A673 (cell line): ENCODE measurements around the gene LRBA. TPM values are rescaled to one million over a fixed set of nuclear protein-coding genes. Genes with fewer than 3 reads are reported as not detected.
"Not testable (repeated sequence)": the region's sequence is repeated elsewhere in the genome, so short reads cannot be mapped to it uniquely, and the experiment has no call there.

Experiments
- BruUV-seq: library from RNA; stranded (reverse); fragments of 400-500 nt; replicated peaks from 2 replicates; lab custom pipeline; 2021; lab: Mats Ljungman, UMichigan
- CTCF ChIA-PET: fragments of 300-600 bp; sonication (Branson Sonifier 250); formaldehyde crosslinking; loops from one replicate; lab custom pipeline; 2022; ENCODE audit warnings: antibody characterized with exemption; lab: Charles Lee
- POLR2A ChIA-PET: fragments of 300-600 bp; sonication (Branson Sonifier 250); formaldehyde crosslinking; loops from one replicate; lab custom pipeline; 2022; ENCODE audit warnings: antibody characterized with exemption; ENCODE audit not compliant: low non-redundant PET; lab: Charles Lee
- DNase-seq: peaks from one replicate; pipeline ENCODE4 v3.0.0-alpha.2; 2015; ENCODE audit warnings: low spot score
- H3K27ac ChIP-seq: fragments of 200-600 bp; sonication (generic); 2 replicates; pipeline ENCODE4 v1.5.1; 2016; ENCODE audit warnings: mixed run types, low read depth, mild to moderate bottlenecking, mixed read lengths, antibody characterized with exemption, low read length; ENCODE audit not compliant: poor library complexity, severe bottlenecking
- H3K27me3 ChIP-seq: fragments of 200-600 bp; sonication (generic); replicated peaks from 2 replicates; pipeline ENCODE4 v1.6.1; 2017; ENCODE audit warnings: mixed run types, low read depth, mild to moderate bottlenecking, mixed read lengths, antibody characterized with exemption, low read length; ENCODE audit not compliant: insufficient read depth, poor library complexity
- H3K36me3 ChIP-seq: fragments of 200-600 bp; sonication (generic); 2 replicates; pipeline ENCODE4 v1.6.1; 2016; ENCODE audit warnings: mixed run types, mild to moderate bottlenecking, mixed read lengths, antibody characterized with exemption, low read length; ENCODE audit not compliant: insufficient read depth, poor library complexity, severe bottlenecking
- H3K4me1 ChIP-seq: fragments of 200-600 bp; sonication (generic); 2 replicates; pipeline ENCODE4 v1.6.1; 2017; ENCODE audit warnings: mixed run types, mild to moderate bottlenecking, mixed read lengths, antibody characterized with exemption, low read length; ENCODE audit not compliant: insufficient read depth, poor library complexity, severe bottlenecking
- H3K4me3 ChIP-seq: fragments of 200-600 bp; sonication (generic); 2 replicates; pipeline ENCODE4 v1.5.1; 2016; ENCODE audit warnings: low read depth, mixed run types, mild to moderate bottlenecking, mixed read lengths, low read length; ENCODE audit not compliant: poor library complexity, severe bottlenecking
- H3K9me3 ChIP-seq: fragments of 200-600 bp; sonication (generic); 2 replicates; pipeline ENCODE4 v1.6.1; 2016; ENCODE audit warnings: mixed run types, low read depth, mild to moderate bottlenecking, mixed read lengths, antibody characterized with exemption, low read length; ENCODE audit not compliant: poor library complexity, severe bottlenecking
- CTCF ChIP-seq: fragments of 300-800, 200-600 bp; sonication (generic); conservative IDR thresholded peaks from 2 replicates; pipeline ENCODE4 v1.5.1; 2017; ENCODE audit warnings: low read depth, mild to moderate bottlenecking, antibody characterized with exemption, low read length, moderate library complexity, mixed read lengths
- EZH2 ChIP-seq: fragments of 200-600 bp; sonication (generic); IDR thresholded peaks from 2 replicates; pipeline ENCODE4 v1.6.1; 2017; ENCODE audit warnings: borderline replicate concordance, low read depth, mild to moderate bottlenecking, mixed read lengths, antibody characterized with exemption, low read length; ENCODE audit not compliant: poor library complexity, severe bottlenecking
- intact Hi-C: fragments of 100-400 bp; cut with micrococcal nuclease; formaldehyde crosslinking; loops from one replicate; pipeline ENCODE4 v1.10.0; 2022; ENCODE audit not compliant: unreplicated experiment
- total RNA-seq: library from RNA; stranded (reverse); gene quantifications from 2 replicates; pipeline ENCODE4 v1.2.3, GENCODE V29; 2021

LRBA gene
- total RNA-seq, 1 experiment from 2014 or later, result 35.7 TPM

- TF ChIP-seq CTCF, result peak; percentile 73
- no peak for TF ChIP-seq EZH2
- peaks cover 12% of the 10 kb centered on the region for H3K9me3 ChIP-seq
- no peaks in the 10 kb centered on the region for H3K36me3 ChIP-seq
- peak; percentile 60 for DNase-seq
- ChIA-PET CTCF (interaction anchor here (0.5 kb wide), 1 partner anchor 132 kb away, joined by 4 read pairs; no protein-coding TSS in a partner anchor), POLR2A (no interaction called here)
- H3K4me1 ChIP-seq, result no peaks in the 10 kb centered on the region
- H3K27me3 ChIP-seq, result no peaks in the 10 kb centered on the region
- no peak overlapping the region for H3K27ac ChIP-seq
- H3K4me3 ChIP-seq, result no peak overlapping the region
- intact Hi-C loops, result loop anchor here (10.0 kb wide), 1 partner anchor 665 kb away; no protein-coding TSS in a partner anchor
- BruUV-seq, result no TSS peak
These were observed 55.0 kb downstream of the LRBA start for GRCh38 chr4:150960079-150960478.

GRCh38 chr4:150957981-150958380, 57.1 kb downstream of the LRBA start:
- H3K27me3 ChIP-seq, H3K4me1 ChIP-seq, intact Hi-C loops, DNase-seq, H3K36me3 ChIP-seq, POLR2A ChIA-PET, BruUV-seq, H3K27ac ChIP-seq, CTCF ChIA-PET, H3K4me3 ChIP-seq: not testable (repeated sequence)
- peaks cover 12% of the 10 kb centered on the region for H3K9me3 ChIP-seq

- intact Hi-C loops, H3K36me3 ChIP-seq, H3K27me3 ChIP-seq, CTCF ChIA-PET, H3K4me1 ChIP-seq, H3K27ac ChIP-seq, DNase-seq, BruUV-seq, H3K4me3 ChIP-seq, POLR2A ChIA-PET: not testable (repeated sequence)
- H3K9me3 ChIP-seq, result peaks cover 12% of the 10 kb centered on the region
These were observed 58.0 kb downstream of the LRBA start for GRCh38 chr4:150957095-150957494.

GRCh38 chr4:150953916-150954315, 61.2 kb downstream of the LRBA start:
- H3K27ac ChIP-seq, POLR2A ChIA-PET, intact Hi-C loops, H3K4me3 ChIP-seq, H3K27me3 ChIP-seq, DNase-seq, BruUV-seq, CTCF ChIA-PET, H3K4me1 ChIP-seq, H3K36me3 ChIP-seq: not testable (repeated sequence)
- peaks cover 11% of the 10 kb centered on the region for H3K9me3 ChIP-seq
